ENCODE measurements around the gene GNG2. TPM values are rescaled to one million over a fixed set of nuclear protein-coding genes. Genes with fewer than 3 reads are reported as not detected.
A peak's percentile ranks its signal among the peaks of the same experiment; 100 is the strongest.

GNG2 gene
- total and polyA plus RNA-seq, 2 of the 8 experiments (the other 6 are each of a cell fraction or from before 2014, with no cell fraction given) = 8.2 to 17.9 TPM

- peaks cover 11% of the 10 kb centered on the region for H3K23me2 ChIP-seq (ENCODE audit: low read depth, low read length)
- H2BK5ac ChIP-seq (ENCODE audit: low read depth, low read length) = no peak overlapping the region
- H2BK120ac ChIP-seq (replicated peaks; ENCODE audit: low read depth, low read length) = no peak overlapping the region
- TF ChIP-seq USF2 (IDR thresholded peaks at IDR 0.05; ENCODE audit: low read length) (no peak), MAFK (IDR thresholded peaks at IDR 0.05; ENCODE audit: low read depth, low read length) (no peak), SUZ12 (IDR thresholded peaks at IDR 0.05; ENCODE audit: low read length) (no peak), BCL11A (IDR thresholded peaks at IDR 0.05; ENCODE audit: low read depth in 2 of 2, low read length in 2 of 2) (no peak), SAP30 (IDR thresholded peaks at IDR 0.05; ENCODE audit: insufficient read depth, insufficient replicate concordance, low read length) (no peak)
- CTCF ChIA-PET (ENCODE audit: partially characterized antibody) = interaction anchor here (1.0 to 1.8 kb wide), 3 partner anchors 10 to 25 kb away, joined by 3 to 5 read pairs (median 4); no protein-coding TSS in a partner anchor
- no peak overlapping the region for H4K5ac ChIP-seq (ENCODE audit: insufficient read length, low read depth, low read length)
- H3K9ac ChIP-seq (replicated peaks in 1 of 4; ENCODE audit: extremely low read depth in 1 of 4, low read depth in 3 of 4, low read length in 3 of 4) = peak overlapping the region in 2 of 4 experiments; percentile 90 to 93; a peak in 2 of 7 replicates
- no peak overlapping the region for H3K14ac ChIP-seq (ENCODE audit: insufficient read length)
- H3K4ac ChIP-seq (replicated peaks; ENCODE audit: insufficient read length, low read depth, low read length) = no peak overlapping the region
- H3K36me3 ChIP-seq (ENCODE audit: control insufficient read depth in 2 of 4, insufficient read depth in 4 of 4, low read length in 3 of 4) = peaks cover 12 to 36% (median 26%) of the 10 kb centered on the region in 4 experiments
- H2BK12ac ChIP-seq (ENCODE audit: low read depth, low read length) = no peak overlapping the region
- H3K4me3 ChIP-seq (ENCODE audit: extremely low read depth in 1 of 4, insufficient read depth in 2 of 4, low read depth in 3 of 4, low read length in 4 of 4) = peak overlapping the region; percentile 94 to 97 (median 97)
- no peaks in the 10 kb centered on the region; a peak in 1 of 7 replicates for H3K27me3 ChIP-seq (replicated peaks in 1 of 4; ENCODE audit: control insufficient read depth in 3 of 4, extremely low read depth in 1 of 4, insufficient read depth in 3 of 4, low read length in 3 of 4)
- POLR2A ChIA-PET (ENCODE audit: partially characterized antibody) = interaction anchor here (1.0 to 1.6 kb wide), 3 partner anchors 18 to 79 kb away, joined by 4 to 6 read pairs (median 5); partner anchors contain the start of gene NID2
- no peaks in the 10 kb centered on the region for H3K9me3 ChIP-seq (ENCODE audit: insufficient read depth in 2 of 2, low read depth in 1 of 2, low read length in 1 of 2)
- H3K56ac ChIP-seq (replicated peaks; ENCODE audit: insufficient read length, low read depth, low read length) = no peak overlapping the region
- H4K8ac ChIP-seq (ENCODE audit: extremely low read depth, insufficient read depth, low read length) = no peak overlapping the region
- H4K91ac ChIP-seq (replicated peaks; ENCODE audit: insufficient read length, low read length) = no peak overlapping the region
- H3K27ac ChIP-seq (ENCODE audit: low read depth, low read length) = no peak overlapping the region
- 86% methylated on average over 3 of the region's 3 CpGs; no CpG with 5 or more reads in 1 of the 2 experiments for WGBS, 2 experiments (ENCODE audit: extremely low coverage in 1 of 2, insufficient coverage in 1 of 2, insufficient read length in 1 of 2, insufficient replicate concordance in 2 of 2, low coverage in 1 of 2, low lambda C conversion rate in 2 of 2, missing lambda C conversion rate in 1 of 2)
- H2BK15ac ChIP-seq (ENCODE audit: low read length) = no peak overlapping the region
- no peak for DNase-seq (ENCODE audit: low read depth in 1 of 2, low spot score in 2 of 2)
- no peak overlapping the region for H3K18ac ChIP-seq (ENCODE audit: extremely low read depth, low read length)
- H2AFZ ChIP-seq (ENCODE audit: low read length) = no peak overlapping the region
- no peak overlapping the region for H2AK5ac ChIP-seq (ENCODE audit: low read depth, low read length)
- FAIRE-seq = no peak
- H4K20me1 ChIP-seq (replicated peaks in 1 of 2; ENCODE audit: control insufficient read depth in 1 of 2, insufficient read depth in 2 of 2, low read length in 2 of 2) = peaks cover 4 to 9% of the 10 kb centered on the region in 2 experiments
- no peak overlapping the region for H2BK20ac ChIP-seq (ENCODE audit: low read length)
- peak overlapping the region; percentile 84 to 88 for H3K4me2 ChIP-seq (ENCODE audit: insufficient read depth in 1 of 2, low read depth in 2 of 2, low read length in 2 of 2)
- H3K4me1 ChIP-seq (replicated peaks in 1 of 4; ENCODE audit: control insufficient read depth in 3 of 4, insufficient read depth in 4 of 4, low read length in 3 of 4) = peaks cover 0 to 2% (median 0%) of the 10 kb centered on the region in 4 experiments; a peak in 2 of 7 replicates
- H3K23ac ChIP-seq (ENCODE audit: insufficient read length) = no peak overlapping the region
- H3K79me2 ChIP-seq (ENCODE audit: control insufficient read depth in 1 of 2, insufficient read depth in 2 of 2, low read length in 2 of 2) = peaks cover 11 to 53% of the 10 kb centered on the region in 2 experiments
- no peaks in the 10 kb centered on the region for H3K79me1 ChIP-seq (ENCODE audit: low read depth, low read length)
Measured at GRCh38 chr14:51990488-51990887, 130.1 kb downstream of the GNG2 start.
